Measurements from ENCODE around the gene AURKA.

- TF ChIP-seq POLR2AphosphoS5 (IDR thresholded peaks at IDR 0.05; ENCODE audit: borderline replicate concordance, low read depth, low read length): no peak
- no peak for TF ChIP-seq EZH2 (IDR thresholded peaks at IDR 0.05)
- no peak for TF ChIP-seq FOXP2 (optimal IDR thresholded peaks at IDR 0.05; ENCODE audit: control extremely low read depth, extremely low read length, insufficient read depth)
Measured at GRCh38 chr20:56409956-56410355, 17.9 kb upstream of the AURKA start.

Measured in SK-N-MC (cell line).